ENCODE data around the gene MOV10L1.

The MOV10L1 gene

GRCh38 chr22:50125029-50125428 lies 35.2 kb downstream of the MOV10L1 start:
- no peak overlapping the region for H2AFZ ChIP-seq (ENCODE audit: low read depth, low read length)

GRCh38 chr22:50129121-50129736 lies 39.4 kb downstream of the MOV10L1 start:
- H3K27me3 ChIP-seq (ENCODE audit: low read depth, low read length): peaks cover 10% of the 10 kb centered on the region; the same call in 1 of the 2 replicates
- H3K4me3 ChIP-seq (ENCODE audit: low read length): no peak overlapping the region
- H3K4me2 ChIP-seq (ENCODE audit: low read length): no peak overlapping the region
- H3K4me1 ChIP-seq (ENCODE audit: low read length): no peaks in the 10 kb centered on the region
- H3K27ac ChIP-seq (ENCODE audit: low read length): no peak overlapping the region
- H3K9me3 ChIP-seq (ENCODE audit: insufficient read depth, low read length): no peaks in the 10 kb centered on the region
- no peaks in the 10 kb centered on the region for H3K36me3 ChIP-seq (replicated peaks; ENCODE audit: low read depth, low read length)
- no peak overlapping the region for H3K9ac ChIP-seq (ENCODE audit: low read length)
- TF ChIP-seq EZH2phosphoT487 (IDR thresholded peaks at IDR 0.05; ENCODE audit: low read depth) (no peak), CTCF (IDR thresholded peaks at IDR 0.05; ENCODE audit: low read depth, low read length) (no peak)
- no peaks in the 10 kb centered on the region for H4K20me1 ChIP-seq (ENCODE audit: insufficient read depth, low read length)
- H2AFZ ChIP-seq (ENCODE audit: low read depth, low read length): no peak overlapping the region
- no peaks in the 10 kb centered on the region for H3K79me2 ChIP-seq (ENCODE audit: low read length)

More at GRCh38 chr22:50125029-50125428, 35.2 kb downstream of the MOV10L1 start:
- Histone ChIP-seq H3K4me1 (ENCODE audit: low read length) (no peaks in the 10 kb centered on the region), H3K27me3 (ENCODE audit: low read depth, low read length) (0 out of 2 replicates have a peak, but pooled peaks cover 8% of the 10 kb centered on the region), H3K36me3 (replicated peaks; ENCODE audit: low read depth, low read length) (no peaks in the 10 kb centered on the region), H3K27ac (ENCODE audit: low read length) (no peak overlapping the region), H3K79me2 (ENCODE audit: low read length) (no peaks in the 10 kb centered on the region), H3K4me3 (ENCODE audit: low read length) (no peak overlapping the region), H3K9me3 (ENCODE audit: insufficient read depth, low read length) (no peaks in the 10 kb centered on the region), H3K9ac (ENCODE audit: low read length) (no peak overlapping the region), H3K4me2 (ENCODE audit: low read length) (no peak overlapping the region), H4K20me1 (ENCODE audit: insufficient read depth, low read length) (no peaks in the 10 kb centered on the region)
- no peak for TF ChIP-seq CTCF (IDR thresholded peaks at IDR 0.05; ENCODE audit: low read depth, low read length)
- no peak for TF ChIP-seq EZH2phosphoT487 (IDR thresholded peaks at IDR 0.05; ENCODE audit: low read depth)

- H3K27me3 ChIP-seq (ENCODE audit: low read depth, low read length): peaks cover 13% of the 10 kb centered on the region; the same call in 1 of the 2 replicates
Observed at GRCh38 chr22:50131894-50132293, 42.1 kb downstream of the MOV10L1 start.

GRCh38 chr22:50134481-50134880 lies 44.7 kb downstream of the MOV10L1 start:
- H2AFZ ChIP-seq (ENCODE audit: low read depth, low read length): no peak overlapping the region
- H3K4me2 ChIP-seq (ENCODE audit: low read length): no peak overlapping the region
- peaks cover 13% of the 10 kb centered on the region; the same call in 1 of the 2 replicates for H3K27me3 ChIP-seq (ENCODE audit: low read depth, low read length)
- no peak overlapping the region for H3K27ac ChIP-seq (ENCODE audit: low read length)
- no peaks in the 10 kb centered on the region for H3K9me3 ChIP-seq (ENCODE audit: insufficient read depth, low read length)
- no peaks in the 10 kb centered on the region for H4K20me1 ChIP-seq (ENCODE audit: insufficient read depth, low read length)
- no peak overlapping the region for H3K4me3 ChIP-seq (ENCODE audit: low read length)
- H3K9ac ChIP-seq (ENCODE audit: low read length): no peak overlapping the region
- TF ChIP-seq EZH2phosphoT487 (IDR thresholded peaks at IDR 0.05; ENCODE audit: low read depth) (no peak), CTCF (IDR thresholded peaks at IDR 0.05; ENCODE audit: low read depth, low read length) (no peak)
- no peaks in the 10 kb centered on the region for H3K79me2 ChIP-seq (ENCODE audit: low read length)
- H3K4me1 ChIP-seq (ENCODE audit: low read length): peaks cover 1% of the 10 kb centered on the region; the same call in 1 of the 2 replicates
- H3K36me3 ChIP-seq (replicated peaks; ENCODE audit: low read depth, low read length): no peaks in the 10 kb centered on the region

More at GRCh38 chr22:50131894-50132293, 42.1 kb downstream of the MOV10L1 start:
- Histone ChIP-seq H3K4me3 (ENCODE audit: low read length) (no peak overlapping the region), H2AFZ (ENCODE audit: low read depth, low read length) (no peak overlapping the region), H3K9ac (ENCODE audit: low read length) (no peak overlapping the region), H3K9me3 (ENCODE audit: insufficient read depth, low read length) (no peaks in the 10 kb centered on the region), H4K20me1 (ENCODE audit: insufficient read depth, low read length) (no peaks in the 10 kb centered on the region), H3K36me3 (replicated peaks; ENCODE audit: low read depth, low read length) (no peaks in the 10 kb centered on the region), H3K4me2 (ENCODE audit: low read length) (no peak overlapping the region), H3K79me2 (ENCODE audit: low read length) (no peaks in the 10 kb centered on the region), H3K27ac (ENCODE audit: low read length) (no peak overlapping the region), H3K4me1 (ENCODE audit: low read length) (no peaks in the 10 kb centered on the region)
- TF ChIP-seq EZH2phosphoT487 (IDR thresholded peaks at IDR 0.05; ENCODE audit: low read depth): no peak
- no peak for TF ChIP-seq CTCF (IDR thresholded peaks at IDR 0.05; ENCODE audit: low read depth, low read length)
